HEK293 (cell line): ENCODE results near the gene INSRR.

Source experiments
- CTCF ChIA-PET: fragments of 350-600 bp; formaldehyde crosslinking; extraction: SDS; loops from one replicate; lab custom pipeline; 2021; ENCODE audit warnings: antibody characterized with exemption; lab: Yijun Ruan, JAX
- POLR2A ChIA-PET: fragments of 300-600 bp; formaldehyde crosslinking; extraction: SDS; loops from one replicate; lab custom pipeline; 2020; ENCODE audit warnings: antibody characterized with exemption, inconsistent platforms; lab: Yijun Ruan, JAX
- H3K27ac ChIP-seq: fragments of 200-500 bp; sonication (Bioruptor generic); 2 replicates; pipeline ENCODE4 v1.5.1; 2014; ENCODE audit warnings: low read depth, low read length, control low read depth, inconsistent platforms; ENCODE audit errors: extremely low read depth
- H3K36me3 ChIP-seq, 2 experiments: fragments of 200-500 bp in 1 of 2; sonication (Bioruptor generic) in 1 of 2; 1 replicate in 1 of 2; 2 replicates in 1 of 2; pipeline ENCODE4 v1.5.1; 2014 to 2017; ENCODE audit warnings: inconsistent platforms in 2 of 2, low read length in 2 of 2; ENCODE audit not compliant: control insufficient read depth in 2 of 2, insufficient read depth in 1 of 2
- H3K4me1 ChIP-seq: fragments of 200-500 bp; sonication (Bioruptor generic); 2 replicates; pipeline ENCODE4 v1.5.1; 2014; ENCODE audit warnings: mild to moderate bottlenecking, low read length, inconsistent platforms; ENCODE audit not compliant: control insufficient read depth, insufficient read depth
- H3K4me3 ChIP-seq: 2 replicates; pipeline ENCODE4 v1.5.1; 2011; ENCODE audit warnings: low read depth, mild to moderate bottlenecking, control low read depth, low read length, moderate library complexity
- H3K9me3 ChIP-seq: fragments of 200-500 bp; sonication (Bioruptor generic); 2 replicates; pipeline ENCODE4 v1.5.1; 2014; ENCODE audit warnings: low read depth, low read length, inconsistent platforms; ENCODE audit not compliant: control insufficient read depth, insufficient read depth
- BCL11A ChIP-seq: fragments of 450-650 bp; formaldehyde crosslinking; IDR thresholded peaks from 2 replicates; pipeline ENCODE4 v1.5.1; 2016; ENCODE audit warnings: low read depth, missing biosample characterization, missing genetic modification characterization
- CTCF ChIP-seq: fragments of 450-650 bp; formaldehyde crosslinking; IDR thresholded peaks from 2 replicates; pipeline ENCODE4 v1.5.1; 2016; ENCODE audit warnings: missing biosample characterization, missing genetic modification characterization
- EGR2 ChIP-seq: fragments of 450-650 bp; formaldehyde crosslinking; IDR thresholded peaks from 2 replicates; pipeline ENCODE4 v1.5.1; 2016; ENCODE audit warnings: low read depth, missing biosample characterization, missing genetic modification characterization
- GLIS2 ChIP-seq: fragments of 450-650 bp; formaldehyde crosslinking; IDR thresholded peaks from 2 replicates; pipeline ENCODE4 v1.5.1; 2016; ENCODE audit warnings: missing biosample characterization, missing genetic modification characterization
- IKZF3 ChIP-seq: fragments of 450-650 bp; IDR thresholded peaks from 2 replicates; pipeline ENCODE4 v1.5.0; 2018; ENCODE audit warnings: missing biosample characterization, mild to moderate bottlenecking, missing genetic modification characterization, moderate library complexity
- KLF17 ChIP-seq: fragments of 450-650 bp; formaldehyde crosslinking; IDR thresholded peaks from 2 replicates; pipeline ENCODE4 v1.5.1; 2016; ENCODE audit warnings: missing biosample characterization, missing genetic modification characterization
- PATZ1 ChIP-seq: fragments of 450-650 bp; formaldehyde crosslinking; IDR thresholded peaks from 2 replicates; pipeline ENCODE4 v1.5.1; 2016; ENCODE audit warnings: missing biosample characterization, missing genetic modification characterization
- REST ChIP-seq: fragments of 450-650 bp; formaldehyde crosslinking; IDR thresholded peaks from 2 replicates; pipeline ENCODE4 v1.5.1; 2016; ENCODE audit warnings: missing biosample characterization, missing genetic modification characterization
- ZBTB10 ChIP-seq: fragments of 450-650 bp; formaldehyde crosslinking; IDR thresholded peaks from 2 replicates; pipeline ENCODE4 v1.5.1; 2016; ENCODE audit warnings: missing biosample characterization, missing genetic modification characterization
- ZBTB17 ChIP-seq: fragments of 450-650 bp; formaldehyde crosslinking; IDR thresholded peaks from 2 replicates; pipeline ENCODE4 v1.5.1; 2016; ENCODE audit warnings: missing biosample characterization, missing genetic modification characterization
- ZBTB20 ChIP-seq: fragments of 450-650 bp; formaldehyde crosslinking; IDR thresholded peaks from 2 replicates; pipeline ENCODE4 v1.5.1; 2016; ENCODE audit warnings: missing biosample characterization, missing genetic modification characterization
- ZBTB26 ChIP-seq: fragments of 450-650 bp; formaldehyde crosslinking; optimal IDR thresholded peaks from 2 replicates; pipeline ENCODE3; 2016; ENCODE audit warnings: missing biosample characterization, mild to moderate bottlenecking, missing genetic modification characterization
- ZFHX2 ChIP-seq: fragments of 450-650 bp; formaldehyde crosslinking; conservative IDR thresholded peaks from 2 replicates; pipeline ENCODE4 v1.5.1; 2016; ENCODE audit warnings: missing biosample characterization, missing genetic modification characterization
- ZIC2 ChIP-seq: fragments of 450-650 bp; formaldehyde crosslinking; IDR thresholded peaks from 2 replicates; pipeline ENCODE4 v1.5.1; 2016; ENCODE audit warnings: missing biosample characterization, missing genetic modification characterization
- ZNF211 ChIP-seq: fragments of 450-650 bp; formaldehyde crosslinking; IDR thresholded peaks from 2 replicates; pipeline ENCODE4 v1.5.1; 2016; ENCODE audit warnings: low read depth, missing biosample characterization, missing genetic modification characterization
- ZNF24 ChIP-seq: fragments of 450-650 bp; formaldehyde crosslinking; IDR thresholded peaks from 2 replicates; pipeline ENCODE4 v1.5.1; 2016; ENCODE audit warnings: missing biosample characterization, missing genetic modification characterization
- ZNF324 ChIP-seq: fragments of 450-650 bp; formaldehyde crosslinking; IDR thresholded peaks from 2 replicates; pipeline ENCODE4 v1.5.1; 2016; ENCODE audit warnings: missing biosample characterization, missing genetic modification characterization
- ZNF335 ChIP-seq: fragments of 450-650 bp; formaldehyde crosslinking; conservative IDR thresholded peaks from 2 replicates; pipeline ENCODE4 v1.5.1; 2016; ENCODE audit warnings: missing biosample characterization, missing genetic modification characterization
- ZNF366 ChIP-seq: fragments of 450-650 bp; formaldehyde crosslinking; conservative IDR thresholded peaks from 2 replicates; pipeline ENCODE4 v1.5.1; 2016; ENCODE audit warnings: missing biosample characterization, missing genetic modification characterization
- ZNF600 ChIP-seq: fragments of 450-650 bp; formaldehyde crosslinking; IDR thresholded peaks from 2 replicates; pipeline ENCODE4 v1.5.1; 2016; ENCODE audit warnings: missing biosample characterization, missing genetic modification characterization
- ZNF629 ChIP-seq: fragments of 450-650 bp; formaldehyde crosslinking; IDR thresholded peaks from 2 replicates; pipeline ENCODE4 v1.5.1; 2017; ENCODE audit warnings: missing biosample characterization, missing genetic modification characterization
- ZNF658 ChIP-seq: fragments of 450-650 bp; formaldehyde crosslinking; IDR thresholded peaks from 2 replicates; pipeline ENCODE4; 2016; ENCODE audit warnings: missing biosample characterization, missing genetic modification characterization

INSRR gene

GRCh38 chr1:156860113-156860627 is 1.3 kb upstream of the INSRR start:
- ChIA-PET POLR2A (interaction anchor here (1.0 to 2.2 kb wide), 6 partner anchors 27 to 171 kb away, joined by 4 to 14 read pairs (median 4); partner anchors contain the start of genes ISG20L2, METTL25B and PRCC), CTCF (interaction anchor here (0.6 to 7.6 kb wide), 48 partner anchors 9 to 284 kb away, joined by 3 to 129 read pairs (median 6); partner anchors contain the start of genes ISG20L2, METTL25B, PRCC and SH2D2A)
- peak; percentile 88 for TF ChIP-seq ZBTB17 (tag by site-specific recombination)
- TF ChIP-seq ZNF600 (tag by site-specific recombination), result peak; percentile 88
- peak; percentile 73 for TF ChIP-seq ZNF366 (tag by site-specific recombination)
- no peak for TF ChIP-seq EGR2 (tag by site-specific recombination)
- peak; percentile 14; the same call in 1 of the 2 replicates for TF ChIP-seq ZFHX2
- TF ChIP-seq ZNF24 (tag by site-specific recombination), result peak; percentile 35; the same call in 1 of the 2 replicates
- peak; percentile 66 for TF ChIP-seq ZBTB10 (tag by site-specific recombination)
- peak; percentile 93 for TF ChIP-seq ZNF335 (tag by site-specific recombination)
- TF ChIP-seq PATZ1 (tag by site-specific recombination), result peak; percentile 93
- TF ChIP-seq BCL11A (tag by site-specific recombination), result peak; percentile 69
- peak; percentile 90 for TF ChIP-seq CTCF (tag by site-specific recombination)
- TF ChIP-seq KLF17 (tag by site-specific recombination), result peak; percentile 14; the same call in 1 of the 2 replicates
- no peak for TF ChIP-seq ZNF629 (tag by site-specific recombination)
- TF ChIP-seq REST, result peak; percentile 91
- 0 out of 2 replicates have a peak, but pooled peaks have one; percentile 35 for TF ChIP-seq ZNF324 (tag by site-specific recombination)
- TF ChIP-seq ZNF658 (tag by site-specific recombination), result no peak
- TF ChIP-seq ZBTB26 (tag by site-specific recombination), result peak; percentile 76
- TF ChIP-seq ZIC2 (tag by site-specific recombination), result 0 out of 2 replicates have a peak, but pooled peaks have one; percentile 13
- peak; percentile 72; the same call in 1 of the 2 replicates for TF ChIP-seq GLIS2
- no peak for TF ChIP-seq IKZF3 (tag by site-specific recombination)
- peak; percentile 51; the same call in 1 of the 2 replicates for TF ChIP-seq ZBTB20
- TF ChIP-seq ZNF211 (tag by site-specific recombination), result no peak

More at GRCh38 chr1:156860113-156860627, 1.3 kb upstream of the INSRR start:
- no peak overlapping the region for H3K27ac ChIP-seq
- no peaks in the 10 kb centered on the region for H3K36me3 ChIP-seq
- H3K4me3 ChIP-seq, result peak overlapping the region; percentile 35
- peaks cover 2% of the 10 kb centered on the region; the same call in 1 of the 2 replicates for H3K4me1 ChIP-seq
- H3K9me3 ChIP-seq, result no peaks in the 10 kb centered on the region
